ENCODE data around the gene ACVR2A.

DNA sequence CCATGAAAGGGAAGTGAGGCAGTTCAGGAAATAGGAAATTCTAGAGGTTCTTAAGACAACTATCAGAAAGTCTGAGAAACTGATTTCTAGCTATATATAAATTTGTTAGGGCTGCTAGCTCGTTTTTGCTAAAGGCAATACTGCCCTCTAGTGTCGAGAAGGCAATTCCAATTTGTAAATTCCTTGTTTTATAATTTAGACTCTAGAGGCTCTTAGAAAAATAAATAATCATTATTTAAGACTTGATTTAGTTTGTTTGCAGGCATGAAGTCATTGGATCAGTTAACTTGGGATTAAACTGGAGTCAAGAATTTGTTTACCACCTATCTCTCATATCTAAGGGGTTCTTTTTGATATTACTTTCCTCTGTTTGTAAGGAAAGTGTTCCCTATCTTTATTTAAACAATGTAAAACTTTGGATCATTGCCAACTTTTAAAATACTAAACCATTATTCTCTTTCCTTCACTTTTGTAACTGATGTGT, 66.2 kb downstream of the ACVR2A start:
- TF ChIP-seq, protein P1, sequence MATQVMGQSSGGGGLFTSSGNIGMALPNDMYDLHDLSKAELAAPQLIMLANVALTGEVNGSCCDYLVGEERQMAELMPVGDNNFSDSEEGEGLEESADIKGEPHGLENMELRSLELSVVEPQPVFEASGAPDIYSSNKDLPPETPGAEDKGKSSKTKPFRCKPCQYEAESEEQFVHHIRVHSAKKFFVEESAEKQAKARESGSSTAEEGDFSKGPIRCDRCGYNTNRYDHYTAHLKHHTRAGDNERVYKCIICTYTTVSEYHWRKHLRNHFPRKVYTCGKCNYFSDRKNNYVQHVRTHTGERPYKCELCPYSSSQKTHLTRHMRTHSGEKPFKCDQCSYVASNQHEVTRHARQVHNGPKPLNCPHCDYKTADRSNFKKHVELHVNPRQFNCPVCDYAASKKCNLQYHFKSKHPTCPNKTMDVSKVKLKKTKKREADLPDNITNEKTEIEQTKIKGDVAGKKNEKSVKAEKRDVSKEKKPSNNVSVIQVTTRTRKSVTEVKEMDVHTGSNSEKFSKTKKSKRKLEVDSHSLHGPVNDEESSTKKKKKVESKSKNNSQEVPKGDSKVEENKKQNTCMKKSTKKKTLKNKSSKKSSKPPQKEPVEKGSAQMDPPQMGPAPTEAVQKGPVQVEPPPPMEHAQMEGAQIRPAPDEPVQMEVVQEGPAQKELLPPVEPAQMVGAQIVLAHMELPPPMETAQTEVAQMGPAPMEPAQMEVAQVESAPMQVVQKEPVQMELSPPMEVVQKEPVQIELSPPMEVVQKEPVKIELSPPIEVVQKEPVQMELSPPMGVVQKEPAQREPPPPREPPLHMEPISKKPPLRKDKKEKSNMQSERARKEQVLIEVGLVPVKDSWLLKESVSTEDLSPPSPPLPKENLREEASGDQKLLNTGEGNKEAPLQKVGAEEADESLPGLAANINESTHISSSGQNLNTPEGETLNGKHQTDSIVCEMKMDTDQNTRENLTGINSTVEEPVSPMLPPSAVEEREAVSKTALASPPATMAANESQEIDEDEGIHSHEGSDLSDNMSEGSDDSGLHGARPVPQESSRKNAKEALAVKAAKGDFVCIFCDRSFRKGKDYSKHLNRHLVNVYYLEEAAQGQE (IDR thresholded peaks at IDR 0.05; ENCODE audit: insufficient read depth in 1 of 2, low read depth in 2 of 2, low read length in 1 of 2), result no peak
- TF ChIP-seq, protein P2, sequence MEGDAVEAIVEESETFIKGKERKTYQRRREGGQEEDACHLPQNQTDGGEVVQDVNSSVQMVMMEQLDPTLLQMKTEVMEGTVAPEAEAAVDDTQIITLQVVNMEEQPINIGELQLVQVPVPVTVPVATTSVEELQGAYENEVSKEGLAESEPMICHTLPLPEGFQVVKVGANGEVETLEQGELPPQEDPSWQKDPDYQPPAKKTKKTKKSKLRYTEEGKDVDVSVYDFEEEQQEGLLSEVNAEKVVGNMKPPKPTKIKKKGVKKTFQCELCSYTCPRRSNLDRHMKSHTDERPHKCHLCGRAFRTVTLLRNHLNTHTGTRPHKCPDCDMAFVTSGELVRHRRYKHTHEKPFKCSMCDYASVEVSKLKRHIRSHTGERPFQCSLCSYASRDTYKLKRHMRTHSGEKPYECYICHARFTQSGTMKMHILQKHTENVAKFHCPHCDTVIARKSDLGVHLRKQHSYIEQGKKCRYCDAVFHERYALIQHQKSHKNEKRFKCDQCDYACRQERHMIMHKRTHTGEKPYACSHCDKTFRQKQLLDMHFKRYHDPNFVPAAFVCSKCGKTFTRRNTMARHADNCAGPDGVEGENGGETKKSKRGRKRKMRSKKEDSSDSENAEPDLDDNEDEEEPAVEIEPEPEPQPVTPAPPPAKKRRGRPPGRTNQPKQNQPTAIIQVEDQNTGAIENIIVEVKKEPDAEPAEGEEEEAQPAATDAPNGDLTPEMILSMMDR (IDR thresholded peaks at IDR 0.05), result peak; percentile 69; the same call in 1 of the 2 replicates
- TF ChIP-seq POLR2AphosphoS5 (IDR thresholded peaks at IDR 0.05; ENCODE audit: low read depth, low read length) (no peak), TCF7L2 (IDR thresholded peaks at IDR 0.05; ENCODE audit: low read depth, low read length) (no peak)
